NCI-H1417 (cell line): ENCODE data around the gene FMNL3.
A peak's percentile ranks its signal among the peaks of the same experiment; 100 is the strongest.

Experiments used
- DNase-seq, 3 experiments: peaks; one replicate each; lab custom pipeline; 2025; lab: John Stamatoyannopoulos, UW

The FMNL3 gene

DNA sequence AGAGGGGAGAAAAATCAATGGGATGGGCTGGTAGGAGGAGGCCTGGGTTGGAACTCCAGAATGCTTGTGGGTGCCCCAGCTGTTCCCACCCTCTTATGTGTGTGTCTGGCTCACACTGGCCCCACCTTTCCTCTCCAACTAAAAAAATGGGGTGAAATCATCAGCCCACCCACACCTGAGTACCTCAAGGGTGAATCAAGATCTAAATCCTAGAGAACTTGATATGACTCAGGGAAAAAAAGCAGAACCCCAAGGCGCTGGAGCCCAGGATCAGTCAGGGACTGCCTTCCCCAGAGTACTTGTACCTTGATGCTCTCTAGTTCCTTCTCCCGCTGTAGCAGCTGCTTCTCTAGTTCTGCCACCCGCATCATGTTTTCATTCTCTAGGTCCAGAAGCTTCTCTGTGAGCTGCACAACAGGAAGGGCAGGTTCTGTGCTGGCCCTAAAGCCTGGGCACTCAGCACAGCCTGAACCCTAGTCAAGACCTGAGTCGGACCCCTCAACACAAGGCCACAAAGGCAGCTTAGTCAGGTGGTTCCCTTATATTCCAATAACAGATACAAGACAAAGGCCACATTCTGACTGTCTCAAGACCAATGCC is 54.2 kb downstream of the FMNL3 start:
- no peak for DNase-seq

DNA sequence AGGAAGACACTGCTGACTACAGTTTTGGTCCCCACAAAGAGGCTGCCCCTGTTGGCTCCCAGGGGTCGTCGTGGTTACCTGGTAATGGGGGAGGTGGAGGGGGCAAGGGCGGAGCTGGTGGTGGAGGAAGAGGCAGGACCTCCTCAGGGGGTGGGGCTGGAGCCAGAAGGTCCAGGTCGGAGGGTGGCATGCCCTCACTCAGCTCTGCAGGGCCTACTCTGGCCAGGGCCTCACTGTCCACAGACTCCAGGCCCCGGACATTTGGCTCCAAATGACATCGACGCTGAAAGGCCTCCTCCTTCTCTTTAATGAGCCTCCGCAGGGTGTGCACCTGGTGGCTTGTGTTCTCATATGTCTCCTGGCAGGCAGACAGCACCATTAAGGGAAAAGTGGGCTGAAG is 55.4 kb downstream of the FMNL3 start:
- peak in 1 of 3 experiments; percentile 6 for DNase-seq

GRCh38 chr12:49649892-49650291 is 57.3 kb downstream of the FMNL3 start:
- no peak for DNase-seq

GRCh38 chr12:49649445-49649844 is 57.8 kb downstream of the FMNL3 start:
- no peak for DNase-seq

GRCh38 chr12:49648712-49649003 is 58.5 kb downstream of the FMNL3 start:
- no peak for DNase-seq

DNA sequence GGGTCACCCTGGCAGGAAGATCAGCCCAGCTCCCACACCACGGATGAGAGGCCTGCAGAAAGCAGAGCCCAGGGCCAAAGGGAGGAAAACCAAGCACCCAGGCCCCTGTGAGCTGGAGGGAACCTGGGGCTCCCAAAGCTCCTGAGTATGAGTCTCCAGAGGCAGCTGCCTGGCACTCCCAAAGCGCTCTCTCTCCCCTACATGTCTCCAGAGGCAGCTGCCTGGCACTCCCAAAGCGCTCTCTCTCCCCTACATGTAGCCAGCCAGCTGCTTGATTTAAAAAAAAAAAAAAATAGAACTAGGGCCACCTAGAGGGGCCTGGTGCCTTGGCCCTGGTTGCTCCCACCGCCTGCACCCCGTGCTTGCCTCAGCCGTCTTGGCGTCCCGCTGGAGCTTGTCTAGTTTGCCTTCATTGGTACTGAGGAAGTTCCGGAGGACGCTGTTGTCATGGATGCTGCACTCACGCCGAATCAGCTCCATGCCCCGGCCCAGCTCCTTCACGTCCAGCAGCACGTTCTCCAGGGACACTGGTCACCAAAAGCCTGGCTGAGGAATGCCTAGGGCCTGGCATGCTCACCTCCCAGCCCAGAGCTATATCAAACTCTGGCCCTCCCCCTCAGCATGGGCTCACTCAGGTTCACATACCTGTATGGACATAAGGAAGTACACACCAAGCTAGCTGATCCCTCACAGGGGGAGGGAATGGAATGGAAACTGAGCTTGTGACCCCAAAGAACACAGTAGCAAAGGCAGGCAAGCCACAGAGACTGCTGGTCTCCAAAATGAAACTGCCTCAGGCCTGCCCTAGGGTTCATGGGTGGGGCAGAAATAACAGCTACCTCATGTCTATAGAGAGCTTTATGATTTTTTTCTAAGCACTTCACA is 59.1 kb downstream of the FMNL3 start:
- DNase-seq = no peak

- no peak for DNase-seq
Measured at GRCh38 chr12:49646871-49647654, 60.1 kb downstream of the FMNL3 start.

DNA sequence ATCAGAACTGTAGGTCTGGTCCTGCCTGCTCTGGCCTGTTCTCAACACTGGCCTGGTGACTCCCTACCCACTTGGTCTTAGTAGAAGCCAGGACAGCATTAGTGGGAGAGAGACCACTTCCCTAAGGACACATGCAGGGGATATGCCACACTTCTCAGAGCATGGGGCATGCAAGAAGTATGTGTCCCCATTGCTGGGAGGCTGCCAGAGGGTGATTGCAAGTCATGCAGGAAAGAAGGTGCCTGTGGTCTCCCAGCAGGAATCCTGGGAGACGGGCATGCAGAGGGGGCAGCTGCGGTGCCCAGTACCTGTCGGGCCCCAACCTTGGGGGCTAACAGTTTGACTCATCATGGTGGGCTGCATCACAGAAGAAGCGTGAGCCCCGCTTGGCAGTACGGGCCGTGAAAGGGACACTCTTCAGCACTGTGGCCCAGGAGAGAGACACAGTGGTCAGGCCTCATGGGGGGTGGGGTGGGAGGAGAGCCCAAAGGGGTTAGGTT is 60.8 kb downstream of the FMNL3 start:
- DNase-seq = no peak

GRCh38 chr12:49645146-49646039 is 61.8 kb downstream of the FMNL3 start:
- DNase-seq = no peak

- DNase-seq = peak; percentile 69 to 88 (median 71)
Measured at GRCh38 chr12:49644620-49644994, 62.6 kb downstream of the FMNL3 start.

DNA sequence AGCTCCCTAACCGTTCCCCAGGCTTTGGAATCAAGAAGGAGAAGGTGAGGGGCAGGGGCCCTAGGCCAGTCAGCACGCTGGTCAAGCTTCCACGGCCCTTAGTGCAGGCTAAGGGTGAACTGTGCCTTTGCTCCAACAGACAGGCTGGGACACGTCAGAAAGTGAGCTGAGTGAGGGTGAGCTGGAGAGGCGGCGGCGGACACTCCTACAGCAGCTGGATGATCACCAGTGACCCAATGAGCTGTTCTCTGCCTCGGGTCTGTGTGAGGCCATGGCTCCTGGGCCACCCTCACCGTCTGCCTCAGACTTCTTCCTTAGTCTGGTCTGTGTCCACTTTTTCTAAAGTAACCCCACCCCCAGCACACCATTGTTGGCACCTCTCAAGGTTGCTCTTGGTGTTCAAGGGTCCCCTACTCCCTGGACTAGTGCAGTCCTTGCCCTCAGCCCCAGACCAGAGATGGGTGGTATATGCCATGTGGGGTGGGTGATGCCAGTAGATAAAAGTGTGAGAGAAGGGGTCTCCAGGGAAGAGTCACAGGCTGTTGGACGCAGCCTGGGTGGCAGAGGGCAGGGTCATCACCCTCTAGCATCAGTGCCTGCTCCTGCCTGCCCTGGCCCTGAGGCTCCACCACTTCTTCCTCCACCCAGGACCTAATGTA is 63.1 kb downstream of the FMNL3 start:
- DNase-seq = no peak

DNA sequence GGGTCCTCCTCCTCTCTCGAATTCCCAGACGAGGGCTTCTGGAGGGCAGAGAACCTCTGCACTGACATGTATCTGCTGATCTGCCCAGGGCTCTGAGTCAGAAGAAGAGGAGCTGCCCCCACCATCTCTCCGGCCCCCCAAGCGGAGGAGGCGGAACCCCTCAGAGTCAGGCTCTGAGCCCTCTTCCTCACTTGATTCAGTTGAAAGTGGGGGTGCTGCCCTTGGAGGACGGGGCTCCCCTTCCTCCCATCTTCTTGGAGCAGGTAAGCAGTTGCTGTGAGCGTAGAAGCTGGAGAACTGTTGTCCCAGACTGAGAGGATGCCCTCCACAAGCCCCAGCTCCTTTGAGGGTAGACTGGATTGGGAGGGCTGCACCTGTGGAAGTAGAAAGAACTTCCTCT is 64.1 kb downstream of the FMNL3 start:
- no peak for DNase-seq

DNA sequence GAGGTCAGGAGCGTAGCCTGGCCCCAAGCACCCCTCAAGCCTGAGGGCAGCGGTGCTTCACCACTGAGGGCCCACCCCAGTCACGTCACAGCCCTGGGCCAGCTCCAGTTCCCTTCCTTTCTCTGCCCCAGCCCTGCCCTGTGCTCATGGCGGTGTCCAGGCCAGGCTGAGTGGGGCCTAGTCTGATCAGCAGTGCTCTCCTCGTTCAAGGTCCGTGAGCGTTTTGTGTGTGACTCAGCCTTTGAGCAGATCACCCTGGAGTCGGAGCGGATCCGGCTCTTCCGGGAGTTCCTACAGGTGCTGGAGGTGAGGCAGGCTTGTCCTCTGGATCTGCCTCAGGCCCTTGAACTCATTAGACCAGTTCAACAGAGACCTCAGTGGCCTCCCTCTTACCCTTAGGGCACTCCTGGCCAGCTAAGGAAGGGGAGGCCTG is 64.8 kb downstream of the FMNL3 start:
- DNase-seq = no peak

DNA sequence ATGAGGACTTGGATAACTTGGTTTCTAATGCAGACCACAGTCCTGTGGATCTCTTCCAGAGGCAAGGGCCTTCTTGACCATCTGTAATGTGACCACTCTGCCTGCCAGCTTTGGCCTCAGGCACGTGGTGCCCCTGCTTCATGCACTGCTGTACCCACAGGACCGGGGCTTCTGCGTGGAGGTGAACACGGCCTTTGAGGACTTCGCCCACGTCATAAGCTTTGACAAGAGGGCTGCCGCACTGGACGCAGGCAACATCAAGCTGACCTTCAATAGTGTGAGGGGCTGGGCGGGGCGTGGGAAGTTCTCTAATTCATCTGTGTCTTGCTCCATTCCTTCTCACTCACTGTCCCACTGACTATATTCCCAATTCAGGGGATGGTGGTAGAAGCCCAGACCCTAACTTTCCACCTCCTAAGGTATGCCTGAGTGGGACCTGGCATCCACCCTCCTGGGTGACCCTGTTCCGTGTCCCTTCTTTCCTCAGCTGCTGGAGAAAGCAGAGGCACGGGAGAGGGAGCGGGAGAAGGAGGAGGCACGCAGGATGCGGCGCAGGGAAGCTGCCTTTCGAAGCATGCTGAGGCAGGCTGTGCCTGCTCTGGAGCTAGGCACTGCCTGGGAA is 65.3 kb downstream of the FMNL3 start:
- no peak for DNase-seq

- DNase-seq = peak; percentile 21 to 72 (median 50)
Measured at GRCh38 chr12:49636979-49637755, 70.0 kb downstream of the FMNL3 start.

GRCh38 chr12:49636574-49636973 is 70.6 kb downstream of the FMNL3 start:
- no peak for DNase-seq

- no peak for DNase-seq
Measured at GRCh38 chr12:49635656-49636055, 71.5 kb downstream of the FMNL3 start.

- DNase-seq = no peak
Measured at GRCh38 chr12:49635036-49635435, 72.2 kb downstream of the FMNL3 start.

DNA sequence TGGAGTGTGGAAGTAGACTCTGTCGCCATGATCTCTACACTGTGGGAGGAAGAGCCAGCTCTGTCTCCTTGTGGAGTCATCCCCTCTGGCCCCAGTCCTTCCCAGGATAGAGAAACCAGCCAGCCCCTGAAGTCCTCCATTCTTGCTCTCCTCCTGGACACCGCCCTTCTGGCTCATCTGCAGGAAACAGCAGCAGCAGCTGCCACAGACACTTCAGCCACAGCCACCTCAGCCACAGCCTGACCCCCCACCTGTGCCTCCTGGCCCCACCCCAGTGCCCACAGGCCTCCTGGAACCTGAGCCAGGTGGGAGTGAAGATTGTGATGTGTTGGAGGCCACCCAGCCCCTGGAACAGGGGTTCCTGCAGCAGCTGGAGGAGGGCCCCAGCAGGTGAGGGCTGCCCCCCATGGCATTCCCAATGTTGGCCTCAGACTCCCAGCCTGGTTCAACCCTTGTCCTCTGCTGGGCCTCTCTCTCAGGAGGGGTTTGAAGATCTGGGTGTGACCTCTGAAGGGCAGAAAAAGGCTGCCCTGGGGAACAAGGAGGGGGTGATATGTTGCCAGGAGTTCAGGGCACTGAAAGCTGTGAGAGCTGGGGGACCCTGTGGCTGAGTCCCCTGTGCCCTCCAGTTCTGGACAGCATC is 73.4 kb downstream of the FMNL3 start:
- DNase-seq = no peak
